Dermis blood vessel endothelial cell (primary cell): ENCODE results near the gene RXRB. TPM values are rescaled to one million over a fixed set of nuclear protein-coding genes. Genes with fewer than 3 reads are reported as not detected.
A peak's percentile ranks its signal among the peaks of the same experiment; 100 is the strongest.

Source experiments
- DNase-seq: peaks from one replicate; pipeline ENCODE4 v3.0.0; 2010
- total RNA-seq: library from RNA; depleted of rRNA; stranded (reverse); fragments of >200 nt; gene quantifications from 2 replicates; pipeline ENCODE4 v1.2.3, GENCODE V29; 2014

Gene RXRB
- total RNA-seq, 1 donor from 2014 or later = 27.9 TPM

- DNase-seq = no peak
These were observed 4.9 kb downstream of the RXRB start for GRCh38 chr6:33195304-33196165.

GRCh38 chr6:33194431-33194979 is 6.0 kb downstream of the RXRB start:
- DNase-seq = no peak

GRCh38 chr6:33193619-33194018 is 6.8 kb downstream of the RXRB start:
- DNase-seq = no peak

- peak; percentile 36 for DNase-seq
These were observed 7.5 kb downstream of the RXRB start for GRCh38 chr6:33192671-33193602.

- no peak for DNase-seq
These were observed 8.3 kb downstream of the RXRB start, which contains the start of gene COL11A2 for GRCh38 chr6:33192105-33192646. Gene COL11A2 (minus strand): TSS chr6:33192467. CDS start chr6:33192240, 227 bp downstream.

GRCh38 chr6:33191383-33192104 is 8.9 kb downstream of the RXRB start:
- DNase-seq = no peak

GRCh38 chr6:33190504-33191107 is 9.9 kb downstream of the RXRB start:
- no peak for DNase-seq

GRCh38 chr6:33189625-33190448 is 10.6 kb downstream of the RXRB start:
- no peak for DNase-seq

- DNase-seq = no peak
These were observed 11.3 kb downstream of the RXRB start for GRCh38 chr6:33189164-33189563.

- no peak for DNase-seq
These were observed 12.7 kb downstream of the RXRB start for GRCh38 chr6:33187809-33188208.

- no peak for DNase-seq
These were observed 14.7 kb downstream of the RXRB start for GRCh38 chr6:33185654-33186187.

- no peak for DNase-seq
These were observed 15.3 kb downstream of the RXRB start for GRCh38 chr6:33185190-33185589.

- DNase-seq = no peak
These were observed 17.3 kb downstream of the RXRB start for GRCh38 chr6:33183071-33183683.

GRCh38 chr6:33181141-33181540 is 19.3 kb downstream of the RXRB start:
- no peak for DNase-seq

GRCh38 chr6:33178755-33179475 is 21.6 kb downstream of the RXRB start:
- DNase-seq = no peak

- no peak for DNase-seq
These were observed 22.7 kb downstream of the RXRB start for GRCh38 chr6:33177552-33178446.

- DNase-seq = no peak
These were observed 23.6 kb downstream of the RXRB start for GRCh38 chr6:33176906-33177305.

GRCh38 chr6:33175436-33176069 is 24.9 kb downstream of the RXRB start:
- DNase-seq = no peak
